Trophoblast cell (in vitro differentiated cells and primary cell): ENCODE measurements around the gene CDC37L1.
A peak's percentile ranks its signal among the peaks of the same experiment; 100 is the strongest.

ENCODE experiments used
- DNase-seq, 2 donors: peaks; one replicate each; pipeline ENCODE4 v3.0.0-alpha.2; 2016
- H2AFZ ChIP-seq: 2 replicates; pipeline ENCODE4 v1.6.1; 2013; ENCODE audit warnings: low read length, moderate library complexity, mild to moderate bottlenecking; ENCODE audit not compliant: insufficient read depth, poor library complexity
- H2AK5ac ChIP-seq: 2 replicates; pipeline ENCODE4 v1.6.1; 2013; ENCODE audit warnings: mild to moderate bottlenecking, low read length
- H2BK120ac ChIP-seq: 2 replicates; pipeline ENCODE4 v1.6.1; 2013; ENCODE audit warnings: low read length, mild to moderate bottlenecking, moderate library complexity; ENCODE audit not compliant: insufficient read depth, poor library complexity
- H2BK12ac ChIP-seq: 2 replicates; pipeline ENCODE4 v1.6.1; 2013; ENCODE audit warnings: mild to moderate bottlenecking, low read length, moderate library complexity
- H2BK5ac ChIP-seq: 2 replicates; pipeline ENCODE4 v1.6.1; 2013; ENCODE audit warnings: low read length, low read depth, moderate library complexity, mild to moderate bottlenecking; ENCODE audit not compliant: poor library complexity
- H3K14ac ChIP-seq: 2 replicates; pipeline ENCODE4 v1.6.1; 2013; ENCODE audit warnings: mild to moderate bottlenecking, low read length
- H3K18ac ChIP-seq: 2 replicates; pipeline ENCODE4 v1.6.1; 2013; ENCODE audit warnings: mild to moderate bottlenecking, low read length
- H3K23ac ChIP-seq: 2 replicates; pipeline ENCODE4 v1.6.1; 2013; ENCODE audit warnings: low read length
- H3K27ac ChIP-seq: 2 replicates; pipeline ENCODE4 v1.5.1; 2013; ENCODE audit warnings: low read depth, mild to moderate bottlenecking, inconsistent platforms, low read length, moderate library complexity
- H3K27me3 ChIP-seq: 2 replicates; pipeline ENCODE4 v1.6.1; 2013; ENCODE audit warnings: inconsistent platforms, mild to moderate bottlenecking, low read length, moderate library complexity; ENCODE audit not compliant: insufficient read depth
- H3K36me3 ChIP-seq, 2 experiments: 1 replicate in 1 of 2; 2 replicates in 1 of 2; pipeline ENCODE4 v1.6.1; 2013; ENCODE audit warnings: low read length in 2 of 2, mild to moderate bottlenecking in 2 of 2, moderate library complexity in 1 of 2; ENCODE audit not compliant: insufficient read depth in 2 of 2, control insufficient read depth in 1 of 2
- H3K4ac ChIP-seq: 2 replicates; pipeline ENCODE4 v1.6.1; 2013; ENCODE audit warnings: low read depth, mild to moderate bottlenecking, low read length, moderate library complexity
- H3K4me1 ChIP-seq, 2 experiments: 1 replicate in 1 of 2; 2 replicates in 1 of 2; pipeline ENCODE4 v1.6.1; 2013; ENCODE audit warnings: low read length in 2 of 2, mild to moderate bottlenecking in 2 of 2, moderate library complexity in 1 of 2; ENCODE audit not compliant: insufficient read depth in 2 of 2, control insufficient read depth in 1 of 2
- H3K4me2 ChIP-seq: 2 replicates; pipeline ENCODE4 v1.6.1; 2013; ENCODE audit warnings: inconsistent platforms, mild to moderate bottlenecking, low read length, moderate library complexity
- H3K4me3 ChIP-seq: 2 replicates; pipeline ENCODE4 v1.5.1; 2013; ENCODE audit warnings: mild to moderate bottlenecking, low read depth, low read length, inconsistent platforms
- H3K79me1 ChIP-seq: one replicate; pipeline ENCODE4 v1.6.1; 2013; ENCODE audit warnings: low read length
- H3K79me2 ChIP-seq: 2 replicates; pipeline ENCODE4 v1.6.1; 2013; ENCODE audit warnings: low read length, mild to moderate bottlenecking; ENCODE audit not compliant: control insufficient read depth, insufficient read depth, poor library complexity
- H3K9ac ChIP-seq: 2 replicates; pipeline ENCODE4 v1.6.1; 2013; ENCODE audit warnings: mild to moderate bottlenecking, low read length
- H3K9me3 ChIP-seq: 2 replicates; pipeline ENCODE4 v1.6.1; 2013; ENCODE audit warnings: low read depth, mild to moderate bottlenecking, control low read depth, inconsistent platforms, low read length; ENCODE audit not compliant: insufficient read depth
- H4K12ac ChIP-seq: 2 replicates; pipeline ENCODE4 v1.6.1; 2013; ENCODE audit warnings: low read depth, mild to moderate bottlenecking, low read length, moderate library complexity
- H4K8ac ChIP-seq: 2 replicates; pipeline ENCODE4 v1.6.1; 2013; ENCODE audit warnings: low read depth, mild to moderate bottlenecking, low read length, moderate library complexity
- H4K91ac ChIP-seq: one replicate; pipeline ENCODE4 v1.6.1; 2013; ENCODE audit warnings: low read depth, mild to moderate bottlenecking, low read length, moderate library complexity
- WGBS: extraction: QIAGEN DNeasy Blood & Tissue Kit; methylation state at CpG from one replicate; pipeline ENCODE4 v1.1.7; 2013; ENCODE audit warnings: missing lambda C conversion rate; ENCODE audit not compliant: insufficient read length, insufficient coverage; ENCODE audit errors: extremely low coverage; 5-methylcytosine and 5-hydroxymethylcytosine counted together

The CDC37L1 gene

DNA sequence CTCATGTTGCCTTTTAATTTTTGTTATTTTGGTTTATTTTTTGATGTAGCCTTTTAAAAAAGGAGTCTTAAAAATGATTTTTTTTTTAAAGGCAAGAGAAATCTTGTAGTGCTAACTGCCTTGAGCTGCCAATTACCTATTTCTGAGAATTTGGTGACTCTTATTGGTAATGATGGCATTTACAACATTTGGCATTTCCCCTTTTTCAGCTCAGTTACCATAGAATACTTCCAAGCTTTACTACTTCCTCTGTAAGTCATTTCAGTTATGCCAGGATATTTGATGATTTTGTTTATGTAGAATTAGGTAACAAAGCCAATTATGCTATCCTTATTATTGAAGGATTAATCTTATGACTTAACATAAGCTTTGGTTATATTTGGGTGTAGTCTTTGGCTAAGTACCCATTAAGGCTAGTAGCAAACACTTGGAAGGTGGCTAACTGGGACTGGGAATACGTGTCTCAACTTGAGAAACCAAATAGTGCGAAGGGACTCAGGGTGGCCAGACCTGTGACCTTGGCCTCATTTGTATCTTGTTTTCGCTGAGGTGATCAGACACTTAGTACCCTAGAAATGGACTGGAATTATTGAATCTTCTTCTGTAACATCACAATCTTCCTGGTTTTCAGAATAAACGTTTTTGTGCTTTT is 27.7 kb downstream of the CDC37L1 start:
- Histone ChIP-seq H2BK12ac (no peak overlapping the region), H2BK5ac (no peak overlapping the region), H3K4me3 (no peak overlapping the region), H3K18ac (no peak overlapping the region), H2BK120ac (no peak overlapping the region), H3K27ac (no peak overlapping the region), H4K12ac (no peak overlapping the region), H3K79me2 (no peaks in the 10 kb centered on the region), H3K36me3 (peaks cover 5 to 8% of the 10 kb centered on the region in 2 experiments), H3K9ac (no peak overlapping the region), H2AFZ (no peak overlapping the region), H2AK5ac (no peak overlapping the region), H3K9me3 (no peaks in the 10 kb centered on the region), H3K23ac (no peak overlapping the region), H3K14ac (no peak overlapping the region), H3K79me1 (no peaks in the 10 kb centered on the region), H3K27me3 (no peaks in the 10 kb centered on the region), H3K4ac (no peak overlapping the region), H3K4me1 (no peaks in the 10 kb centered on the region), H4K8ac (no peak overlapping the region), H4K91ac (no peak overlapping the region), H3K4me2 (no peak overlapping the region)
- DNase-seq, result no peak
- no CpG with 5 or more reads among the region's 4 CpGs for WGBS

DNA sequence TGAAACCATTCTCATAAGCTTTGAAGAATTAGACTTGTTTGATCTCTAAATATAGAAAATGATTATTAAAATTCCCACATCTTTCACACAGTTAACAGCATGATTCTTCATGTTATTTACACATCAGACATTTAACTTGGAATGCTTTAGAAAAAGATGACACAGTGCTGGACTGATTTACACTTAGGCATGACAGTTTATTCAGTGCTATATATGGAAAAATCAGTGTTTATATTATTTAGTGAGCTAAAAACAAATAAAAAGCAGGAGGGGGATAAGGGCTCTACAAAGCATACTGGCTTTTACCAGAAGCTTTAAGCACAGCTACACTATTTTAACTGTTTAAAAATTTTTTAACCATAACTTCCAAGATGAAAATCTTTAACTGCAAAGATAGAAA is 30.0 kb downstream of the CDC37L1 start:
- H2AK5ac ChIP-seq, result no peak overlapping the region
- no peak overlapping the region for H3K14ac ChIP-seq
- H3K27ac ChIP-seq, result no peak overlapping the region
- peaks cover 3 to 12% of the 10 kb centered on the region in 2 experiments for H3K36me3 ChIP-seq
- DNase-seq, result no peak
- no peaks in the 10 kb centered on the region for H3K79me1 ChIP-seq
- no peak overlapping the region for H4K91ac ChIP-seq
- no peak overlapping the region for H3K4me2 ChIP-seq
- no peak overlapping the region for H2BK120ac ChIP-seq
- no peak overlapping the region for H3K4me3 ChIP-seq
- no peak overlapping the region for H3K23ac ChIP-seq
- no peak overlapping the region for H2BK5ac ChIP-seq
- H3K9ac ChIP-seq, result no peak overlapping the region
- no peak overlapping the region for H4K12ac ChIP-seq
- H3K18ac ChIP-seq, result no peak overlapping the region
- H3K9me3 ChIP-seq, result no peaks in the 10 kb centered on the region
- H2AFZ ChIP-seq, result no peak overlapping the region
- H3K4me1 ChIP-seq, result no peaks in the 10 kb centered on the region
- H4K8ac ChIP-seq, result no peak overlapping the region
- no peaks in the 10 kb centered on the region for H3K27me3 ChIP-seq
- H3K79me2 ChIP-seq, result no peaks in the 10 kb centered on the region
- H2BK12ac ChIP-seq, result no peak overlapping the region
- H3K4ac ChIP-seq, result no peak overlapping the region

DNA sequence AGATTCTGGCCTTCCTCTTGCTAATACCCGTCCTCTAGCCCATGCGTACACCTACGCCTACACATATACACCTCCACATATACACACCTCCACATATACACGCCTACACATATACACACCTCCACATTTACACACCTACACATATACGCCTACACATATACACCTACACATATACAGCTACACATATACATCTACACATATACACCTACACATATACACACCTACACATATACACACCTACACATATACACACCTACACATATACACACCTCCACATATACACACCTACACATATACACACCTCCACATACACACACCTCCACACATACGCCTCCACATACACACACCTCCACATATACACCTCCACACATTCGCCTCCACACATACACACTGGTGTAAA is 34.5 kb downstream of the CDC37L1 start:
- Histone ChIP-seq H3K27me3 (no peaks in the 10 kb centered on the region), H2AK5ac (no peak overlapping the region), H2BK12ac (no peak overlapping the region), H3K27ac (no peak overlapping the region), H3K4me2 (no peak overlapping the region), H2BK120ac (no peak overlapping the region), H3K14ac (no peak overlapping the region), H3K4ac (no peak overlapping the region), H3K4me3 (no peak overlapping the region), H2BK5ac (no peak overlapping the region), H4K8ac (no peak overlapping the region), H4K91ac (no peak overlapping the region), H2AFZ (no peak overlapping the region), H4K12ac (no peak overlapping the region), H3K36me3 (peaks cover 9 to 24% of the 10 kb centered on the region in 2 experiments), H3K79me2 (no peaks in the 10 kb centered on the region), H3K18ac (no peak overlapping the region), H3K9ac (no peak overlapping the region), H3K9me3 (no peaks in the 10 kb centered on the region), H3K23ac (peak overlapping the region; percentile 65), H3K79me1 (no peaks in the 10 kb centered on the region), H3K4me1 (no peaks in the 10 kb centered on the region)
- 100% methylated on average over 2 of the region's 7 CpGs for WGBS
- no peak for DNase-seq

DNA sequence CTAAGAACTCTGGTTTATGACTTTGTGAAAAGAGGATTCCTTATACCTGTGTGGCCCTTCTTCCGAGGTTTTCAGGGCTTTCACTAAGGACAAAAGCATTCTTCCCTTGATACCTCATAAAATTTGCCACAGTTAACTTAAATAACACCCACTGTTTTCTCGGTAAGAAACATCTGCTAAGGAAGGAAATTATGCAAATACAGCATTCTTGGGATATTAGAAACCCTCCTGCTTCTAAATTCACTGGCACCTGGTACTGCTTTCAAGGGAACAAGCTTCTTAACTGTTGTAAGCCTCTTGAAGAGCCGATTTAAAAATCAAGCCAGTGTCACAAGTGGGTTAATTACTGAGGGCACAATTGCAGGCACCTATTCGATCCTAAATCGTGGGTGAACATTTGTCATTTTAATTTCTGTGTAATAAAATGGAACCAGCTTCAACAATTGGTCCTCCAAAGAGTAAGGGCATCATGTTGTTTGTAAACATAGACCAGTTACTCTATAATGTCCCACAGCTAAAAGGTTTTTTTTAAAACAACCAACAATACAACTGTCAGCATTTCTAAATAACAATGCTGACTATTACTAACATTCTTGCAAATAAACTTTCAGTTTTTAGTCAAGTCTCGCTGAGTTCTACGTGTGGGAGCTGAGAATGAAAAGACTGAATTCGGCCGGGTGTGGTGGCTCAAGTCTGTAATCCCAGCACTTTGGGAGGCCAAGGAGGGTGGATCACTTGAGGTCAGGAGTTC is 35.1 kb downstream of the CDC37L1 start:
- Histone ChIP-seq H2BK120ac (no peak overlapping the region), H2AFZ (no peak overlapping the region), H3K9ac (no peak overlapping the region), H2BK5ac (no peak overlapping the region), H3K4me3 (no peak overlapping the region), H3K9me3 (no peaks in the 10 kb centered on the region), H4K8ac (no peak overlapping the region), H3K27me3 (no peaks in the 10 kb centered on the region), H3K4me1 (no peaks in the 10 kb centered on the region), H3K4ac (no peak overlapping the region), H3K79me2 (no peaks in the 10 kb centered on the region), H3K79me1 (no peaks in the 10 kb centered on the region), H4K12ac (no peak overlapping the region), H3K14ac (no peak overlapping the region), H3K18ac (no peak overlapping the region), H3K27ac (no peak overlapping the region), H4K91ac (no peak overlapping the region), H3K36me3 (peaks cover 9 to 27% of the 10 kb centered on the region in 2 experiments), H3K23ac (no peak overlapping the region), H3K4me2 (no peak overlapping the region), H2AK5ac (no peak overlapping the region), H2BK12ac (no peak overlapping the region)
- DNase-seq, result no peak
- no CpG with 5 or more reads among the region's 9 CpGs for WGBS
